ENCODE measurements around the gene ZNF256.

- TF ChIP-seq, protein P1, sequence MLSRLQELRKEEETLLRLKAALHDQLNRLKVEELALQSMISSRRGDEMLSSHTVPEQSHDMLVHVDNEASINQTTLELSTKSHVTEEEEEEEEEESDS (CRISPR knock-in tag; IDR thresholded peaks at IDR 0.05), result no peak
- TF ChIP-seq ZNF274 (IDR thresholded peaks at IDR 0.05; ENCODE audit: borderline replicate concordance, low read depth, low read length), result peak; percentile 98
- TF ChIP-seq, protein P2, sequence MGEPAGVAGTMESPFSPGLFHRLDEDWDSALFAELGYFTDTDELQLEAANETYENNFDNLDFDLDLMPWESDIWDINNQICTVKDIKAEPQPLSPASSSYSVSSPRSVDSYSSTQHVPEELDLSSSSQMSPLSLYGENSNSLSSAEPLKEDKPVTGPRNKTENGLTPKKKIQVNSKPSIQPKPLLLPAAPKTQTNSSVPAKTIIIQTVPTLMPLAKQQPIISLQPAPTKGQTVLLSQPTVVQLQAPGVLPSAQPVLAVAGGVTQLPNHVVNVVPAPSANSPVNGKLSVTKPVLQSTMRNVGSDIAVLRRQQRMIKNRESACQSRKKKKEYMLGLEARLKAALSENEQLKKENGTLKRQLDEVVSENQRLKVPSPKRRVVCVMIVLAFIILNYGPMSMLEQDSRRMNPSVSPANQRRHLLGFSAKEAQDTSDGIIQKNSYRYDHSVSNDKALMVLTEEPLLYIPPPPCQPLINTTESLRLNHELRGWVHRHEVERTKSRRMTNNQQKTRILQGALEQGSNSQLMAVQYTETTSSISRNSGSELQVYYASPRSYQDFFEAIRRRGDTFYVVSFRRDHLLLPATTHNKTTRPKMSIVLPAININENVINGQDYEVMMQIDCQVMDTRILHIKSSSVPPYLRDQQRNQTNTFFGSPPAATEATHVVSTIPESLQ (CRISPR knock-in tag; IDR thresholded peaks at IDR 0.05), result no peak
- TF ChIP-seq, protein P3, sequence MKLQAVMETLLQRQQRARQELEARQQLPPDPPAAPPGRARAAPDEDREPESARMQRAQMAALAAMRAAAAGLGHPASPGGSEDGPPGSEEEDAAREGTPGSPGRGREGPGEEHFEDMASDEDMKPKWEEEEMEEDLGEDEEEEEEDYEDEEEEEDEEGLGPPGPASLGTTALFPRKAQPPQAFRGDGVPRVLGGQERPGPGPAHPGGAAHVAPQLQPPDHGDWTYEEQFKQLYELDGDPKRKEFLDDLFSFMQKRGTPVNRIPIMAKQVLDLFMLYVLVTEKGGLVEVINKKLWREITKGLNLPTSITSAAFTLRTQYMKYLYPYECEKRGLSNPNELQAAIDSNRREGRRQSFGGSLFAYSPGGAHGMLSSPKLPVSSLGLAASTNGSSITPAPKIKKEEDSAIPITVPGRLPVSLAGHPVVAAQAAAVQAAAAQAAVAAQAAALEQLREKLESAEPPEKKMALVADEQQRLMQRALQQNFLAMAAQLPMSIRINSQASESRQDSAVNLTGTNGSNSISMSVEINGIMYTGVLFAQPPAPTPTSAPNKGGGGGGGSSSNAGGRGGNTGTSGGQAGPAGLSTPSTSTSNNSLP (IDR thresholded peaks at IDR 0.05; ENCODE audit: borderline replicate concordance, low read depth, low read length), result no peak
- TF ChIP-seq, protein P4, sequence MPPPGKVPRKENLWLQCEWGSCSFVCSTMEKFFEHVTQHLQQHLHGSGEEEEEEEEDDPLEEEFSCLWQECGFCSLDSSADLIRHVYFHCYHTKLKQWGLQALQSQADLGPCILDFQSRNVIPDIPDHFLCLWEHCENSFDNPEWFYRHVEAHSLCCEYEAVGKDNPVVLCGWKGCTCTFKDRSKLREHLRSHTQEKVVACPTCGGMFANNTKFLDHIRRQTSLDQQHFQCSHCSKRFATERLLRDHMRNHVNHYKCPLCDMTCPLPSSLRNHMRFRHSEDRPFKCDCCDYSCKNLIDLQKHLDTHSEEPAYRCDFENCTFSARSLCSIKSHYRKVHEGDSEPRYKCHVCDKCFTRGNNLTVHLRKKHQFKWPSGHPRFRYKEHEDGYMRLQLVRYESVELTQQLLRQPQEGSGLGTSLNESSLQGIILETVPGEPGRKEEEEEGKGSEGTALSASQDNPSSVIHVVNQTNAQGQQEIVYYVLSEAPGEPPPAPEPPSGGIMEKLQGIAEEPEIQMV (tag; conservative IDR thresholded peaks at IDR 0.05; ENCODE audit: low read depth), result no peak
- no peak for TF ChIP-seq CCNT2 (IDR thresholded peaks at IDR 0.05; ENCODE audit: borderline replicate concordance, extremely low read depth, insufficient read length, low read depth, low read length)
- no peak for TF ChIP-seq HNRNPLL (IDR thresholded peaks at IDR 0.05; ENCODE audit: low read depth, low read length, poor library complexity, severe bottlenecking)
- TF ChIP-seq ZNF263 (CRISPR knock-in tag; IDR thresholded peaks at IDR 0.05; ENCODE audit: borderline replicate concordance), result no peak
- TF ChIP-seq ZNF780A (CRISPR knock-in tag; IDR thresholded peaks at IDR 0.05), result no peak
- no peak for TF ChIP-seq BDP1 (IDR thresholded peaks at IDR 0.05; ENCODE audit: insufficient read depth, insufficient read length)
- TF ChIP-seq SNIP1 (IDR thresholded peaks at IDR 0.05; ENCODE audit: low read depth), result no peak
- no peak for TF ChIP-seq NEUROD1 (IDR thresholded peaks at IDR 0.05; ENCODE audit: borderline replicate concordance, low read depth, low read length, partially characterized antibody)
- TF ChIP-seq SMARCB1 (IDR thresholded peaks at IDR 0.05; ENCODE audit: insufficient read length, low read depth), result no peak
Measured at GRCh38 chr19:57978586-57979289, 31.2 kb upstream of the ZNF256 start.

All from K562 (cell line).